ENCODE results near the gene ERGIC3.
"Not testable (repeated sequence)": the region's sequence is repeated elsewhere in the genome, so short reads cannot be mapped to it uniquely, and the experiment has no call there.

ERGIC3 gene

GRCh38 chr20:35552914-35553313, 11.0 kb downstream of the ERGIC3 start:
- TF ChIP-seq CTCF (IDR thresholded peaks at IDR 0.05; ENCODE audit: insufficient read depth, low read depth, low read length, missing control alignments) = no peak
- no peak for DNase-seq (ENCODE audit: low read depth)
- no peak overlapping the region for H3K4me3 ChIP-seq (ENCODE audit: low read length)

DNA sequence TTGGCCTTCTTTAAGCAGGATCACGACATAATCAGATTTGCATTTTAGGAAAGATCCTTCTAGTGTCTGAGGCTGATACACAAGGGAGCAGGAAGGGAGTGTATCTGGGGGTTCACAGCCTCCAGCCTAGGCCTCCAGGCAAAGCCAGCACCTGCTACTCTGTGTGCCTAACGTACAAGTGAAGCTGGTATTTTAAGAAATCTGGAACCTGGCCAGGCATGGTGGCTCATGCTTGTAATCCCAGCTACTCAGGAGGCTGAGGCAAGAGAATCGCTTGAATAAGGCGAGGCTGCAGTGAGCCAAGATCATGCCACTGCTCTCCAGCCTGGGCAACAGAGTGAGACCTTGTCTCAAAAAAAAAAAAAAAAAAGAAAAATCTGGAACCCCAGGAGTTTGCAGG, 13.6 kb downstream of the ERGIC3 start:
- not testable (repeated sequence) for H3K4me3 ChIP-seq (ENCODE audit: low read length)
- DNase-seq (ENCODE audit: low read depth) = peak; percentile 37

GRCh38 chr20:35555951-35556645, 14.2 kb downstream of the ERGIC3 start:
- TF ChIP-seq CTCF (IDR thresholded peaks at IDR 0.05; ENCODE audit: insufficient read depth, low read depth, low read length, missing control alignments) = no peak
- H3K4me3 ChIP-seq (ENCODE audit: low read length) = no peak overlapping the region
- DNase-seq (ENCODE audit: low read depth) = no peak

DNA sequence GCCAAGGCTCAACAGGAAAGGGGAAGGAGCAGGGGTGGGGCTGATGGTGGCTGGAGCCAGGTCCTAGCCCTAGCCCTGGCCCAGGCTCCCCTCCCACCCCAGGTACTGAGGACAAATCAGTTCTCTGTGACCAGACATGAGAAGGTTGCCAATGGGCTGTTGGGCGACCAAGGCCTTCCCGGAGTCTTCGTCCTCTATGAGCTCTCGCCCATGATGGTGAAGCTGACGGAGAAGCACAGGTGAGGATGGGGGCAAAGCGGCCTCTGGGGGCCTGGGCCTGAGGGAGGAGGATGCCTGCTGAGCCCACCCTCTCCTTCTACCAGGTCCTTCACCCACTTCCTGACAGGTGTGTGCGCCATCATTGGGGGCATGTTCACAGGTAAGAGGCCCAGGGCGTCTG, 15.0 kb downstream of the ERGIC3 start:
- no peak for TF ChIP-seq CTCF (IDR thresholded peaks at IDR 0.05; ENCODE audit: insufficient read depth, low read depth, low read length, missing control alignments)
- no peak overlapping the region for H3K4me3 ChIP-seq (ENCODE audit: low read length)
- no peak for DNase-seq (ENCODE audit: low read depth)

- no peak overlapping the region for H3K4me3 ChIP-seq (ENCODE audit: low read length)
- no peak for TF ChIP-seq CTCF (IDR thresholded peaks at IDR 0.05; ENCODE audit: insufficient read depth, low read depth, low read length, missing control alignments)
- DNase-seq (ENCODE audit: low read depth) = no peak
Observed at GRCh38 chr20:35558451-35558850, 16.6 kb downstream of the ERGIC3 start.

DNA sequence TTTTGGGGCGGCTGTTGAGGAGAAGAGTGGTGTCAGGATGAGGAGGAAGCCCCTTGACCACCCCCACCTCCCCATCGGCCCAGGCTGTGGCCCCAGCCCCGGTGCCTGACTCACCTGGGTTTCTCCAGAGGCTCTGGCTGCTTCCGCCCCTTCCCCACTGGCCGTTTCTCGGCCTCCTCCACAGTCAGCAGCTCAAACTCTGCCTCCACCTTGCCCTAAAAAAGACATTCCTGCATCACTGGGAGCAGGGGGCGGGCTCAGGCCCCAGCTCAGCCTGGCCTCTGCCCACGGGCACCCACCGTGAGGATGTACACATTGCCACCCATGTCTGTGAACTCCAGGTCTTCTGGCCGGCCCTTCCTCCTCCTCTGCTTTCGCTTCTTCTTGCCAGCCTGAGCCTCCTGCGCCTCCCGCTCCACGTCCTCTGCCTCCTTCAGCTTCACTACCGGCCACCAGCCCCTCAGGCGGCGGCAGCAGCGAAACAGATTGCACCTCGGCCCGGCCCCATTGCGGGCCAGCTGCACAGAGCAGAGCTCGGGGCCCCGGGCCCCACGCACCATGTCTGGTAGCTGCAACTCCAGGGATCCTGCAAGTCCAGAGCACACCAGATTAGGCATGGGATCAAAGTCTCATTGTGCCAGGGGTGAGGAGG, 17.3 kb downstream of the ERGIC3 start:
- no peak for TF ChIP-seq CTCF (IDR thresholded peaks at IDR 0.05; ENCODE audit: insufficient read depth, low read depth, low read length, missing control alignments)
- no peak overlapping the region for H3K4me3 ChIP-seq (ENCODE audit: low read length)
- no peak for DNase-seq (ENCODE audit: low read depth)

GRCh38 chr20:35560105-35560511, 18.2 kb downstream of the ERGIC3 start:
- no peak overlapping the region for H3K4me3 ChIP-seq (ENCODE audit: low read length)
- no peak for TF ChIP-seq CTCF (IDR thresholded peaks at IDR 0.05; ENCODE audit: insufficient read depth, low read depth, low read length, missing control alignments)
- peak; percentile 6 for DNase-seq (ENCODE audit: low read depth)
